ENCODE measurements around the gene MOCS2. TPM values are rescaled to one million over a fixed set of nuclear protein-coding genes. Genes with fewer than 3 reads are reported as not detected.

MOCS2 gene
- polyA plus RNA-seq, 4 donors = 63.3 to 91.3 (median 75.2) TPM

GRCh38 chr5:53095931-53096525, 13.5 kb downstream of the MOCS2 start:
- DNase-seq (ENCODE audit: low read depth in 4 of 4, low spot score in 2 of 4) = peak in 3 of 4 donors; percentile 22 to 56 (median 40)

GRCh38 chr5:53095217-53095616, 14.3 kb downstream of the MOCS2 start:
- no peak for DNase-seq (ENCODE audit: low read depth in 4 of 4, low spot score in 2 of 4)

- no peak for DNase-seq (ENCODE audit: low read depth in 4 of 4, low spot score in 2 of 4)
Observed at GRCh38 chr5:53092242-53092641, 17.3 kb downstream of the MOCS2 start.

- no peak for DNase-seq (ENCODE audit: low read depth in 4 of 4, low spot score in 2 of 4)
Observed at GRCh38 chr5:53091289-53091688, 18.3 kb downstream of the MOCS2 start.

- no peak for DNase-seq (ENCODE audit: low read depth in 4 of 4, low spot score in 2 of 4)
Observed at GRCh38 chr5:53090229-53090628, 19.3 kb downstream of the MOCS2 start.

- DNase-seq (ENCODE audit: low read depth in 4 of 4, low spot score in 2 of 4) = no peak
Observed at GRCh38 chr5:53089481-53089991, 20.0 kb downstream of the MOCS2 start.

GRCh38 chr5:53087621-53088121, 21.9 kb downstream of the MOCS2 start:
- DNase-seq (ENCODE audit: low read depth in 4 of 4, low spot score in 2 of 4) = no peak

GRCh38 chr5:53087171-53087570, 22.4 kb downstream of the MOCS2 start:
- no peak for DNase-seq (ENCODE audit: low read depth in 4 of 4, low spot score in 2 of 4)

- DNase-seq (ENCODE audit: low read depth in 4 of 4, low spot score in 2 of 4) = no peak
Observed at GRCh38 chr5:53084546-53085255, 24.9 kb downstream of the MOCS2 start.

GRCh38 chr5:53083927-53084326, 25.6 kb downstream of the MOCS2 start:
- DNase-seq (ENCODE audit: low read depth in 4 of 4, low spot score in 2 of 4) = no peak

GRCh38 chr5:53080271-53080670, 29.3 kb downstream of the MOCS2 start:
- no peak for DNase-seq (ENCODE audit: low read depth in 4 of 4, low spot score in 2 of 4)

- no peak for DNase-seq (ENCODE audit: low read depth in 4 of 4, low spot score in 2 of 4)
Observed at GRCh38 chr5:53076014-53076583, 33.5 kb downstream of the MOCS2 start.

- DNase-seq (ENCODE audit: low read depth in 4 of 4, low spot score in 2 of 4) = no peak
Observed at GRCh38 chr5:53073348-53073747, 36.2 kb downstream of the MOCS2 start.

- DNase-seq (ENCODE audit: low read depth in 4 of 4, low spot score in 2 of 4) = no peak
Observed at GRCh38 chr5:53071738-53072137, 37.8 kb downstream of the MOCS2 start.

GRCh38 chr5:53071298-53071697, 38.3 kb downstream of the MOCS2 start:
- no peak for DNase-seq (ENCODE audit: low read depth in 4 of 4, low spot score in 2 of 4)

GRCh38 chr5:53069626-53070025, 39.9 kb downstream of the MOCS2 start:
- DNase-seq (ENCODE audit: low read depth in 4 of 4, low spot score in 2 of 4) = no peak

GRCh38 chr5:53068291-53068836, 41.2 kb downstream of the MOCS2 start:
- no peak for DNase-seq (ENCODE audit: low read depth in 4 of 4, low spot score in 2 of 4)

- DNase-seq (ENCODE audit: low read depth in 4 of 4, low spot score in 2 of 4) = no peak
Observed at GRCh38 chr5:53067641-53068040, 41.9 kb downstream of the MOCS2 start.

- no peak for DNase-seq (ENCODE audit: low read depth in 4 of 4, low spot score in 2 of 4)
Observed at GRCh38 chr5:53066088-53066487, 43.5 kb downstream of the MOCS2 start.

- no peak for DNase-seq (ENCODE audit: low read depth in 4 of 4, low spot score in 2 of 4)
Observed at GRCh38 chr5:53063791-53064190, 45.8 kb downstream of the MOCS2 start.

- no peak for DNase-seq (ENCODE audit: low read depth in 4 of 4, low spot score in 2 of 4)
Observed at GRCh38 chr5:53063176-53063575, 46.4 kb downstream of the MOCS2 start.
